GM21515 (cell line): ENCODE data around the gene C14orf180.
"Not testable (repeated sequence)": the region's sequence is repeated elsewhere in the genome, so short reads cannot be mapped to it uniquely, and the experiment has no call there.

Experiments
- ATAC-seq: cut with Tn5 transposase; IDR thresholded peaks from one replicate; pipeline ENCODE4 v1.9.1; 2021; ENCODE audit not compliant: unreplicated experiment

Gene C14orf180

DNA sequence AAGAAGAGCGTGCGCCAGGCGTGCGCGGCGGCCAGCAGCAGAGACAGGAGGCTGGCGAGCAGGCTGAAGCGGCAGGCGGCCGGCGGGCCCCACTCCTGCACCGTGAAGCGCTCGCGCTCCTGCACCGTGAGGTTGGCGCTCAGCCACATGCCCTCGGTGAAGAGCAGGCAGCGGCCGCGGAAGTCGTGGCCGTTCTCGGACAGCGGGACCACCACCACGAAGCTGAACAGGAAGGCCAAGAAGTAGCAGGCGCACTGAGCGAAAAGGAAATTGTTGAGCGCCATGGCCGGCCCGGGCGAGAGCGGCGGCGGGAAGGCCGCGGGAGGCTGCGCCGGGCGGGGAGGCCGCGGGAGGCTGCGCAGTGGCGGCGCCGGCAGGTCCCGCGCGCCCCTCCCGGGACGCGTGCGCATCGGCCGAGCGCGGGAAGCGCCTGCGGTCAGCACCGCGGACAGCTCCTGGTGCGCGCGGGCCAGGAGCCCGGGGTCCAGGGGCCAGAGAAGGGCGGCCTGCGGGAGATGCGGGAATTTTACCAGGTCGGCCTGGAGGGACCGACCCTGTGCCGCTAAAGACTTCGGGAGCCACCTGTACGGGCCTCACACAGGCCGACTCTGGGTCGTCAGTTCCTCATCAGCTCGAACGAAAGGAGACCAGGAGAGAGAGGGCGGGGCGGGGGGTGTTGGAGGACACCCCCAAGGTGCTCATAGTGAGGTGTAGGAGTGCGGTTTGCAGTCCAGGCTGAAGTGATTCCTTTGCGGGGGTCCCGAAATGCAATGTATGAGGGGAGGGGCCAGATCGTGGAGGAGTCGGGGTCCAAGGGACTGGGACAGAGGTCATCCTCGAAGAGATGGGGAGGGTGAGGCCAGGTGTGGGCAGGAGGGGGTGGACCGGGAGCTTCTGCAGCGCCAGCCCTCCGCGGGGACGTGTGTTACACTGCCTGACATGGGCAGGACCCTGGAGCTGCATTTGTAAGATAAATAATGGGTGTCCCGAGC is 25.2 kb downstream of the C14orf180 start, which contains the start of gene TMEM179:
Gene TMEM179, minus strand, starts transcription at position 315 of the 992 bp plus-strand sequence. Its CDS starts 31 bp downstream, at position 284.
- no peak for ATAC-seq

DNA sequence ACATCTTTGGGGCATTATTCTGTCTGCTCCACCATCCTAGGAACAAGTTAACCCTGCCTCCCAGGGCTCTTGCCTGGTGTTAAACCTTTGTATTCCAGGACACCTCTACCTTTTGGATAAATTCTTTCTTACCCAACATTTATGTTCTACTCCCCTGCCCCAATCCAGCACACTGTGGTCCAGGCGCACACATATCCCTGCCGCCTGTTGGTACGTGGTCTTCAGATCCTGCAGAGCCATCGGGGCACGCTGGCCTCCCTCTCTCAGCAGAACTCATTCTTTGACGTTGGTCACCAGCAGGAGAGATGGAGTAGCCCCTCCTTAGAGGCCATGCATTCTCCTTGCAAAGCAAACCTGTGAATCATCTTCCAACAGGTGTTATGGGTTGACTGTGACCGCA is 30.1 kb downstream of the C14orf180 start:
- no peak for ATAC-seq

DNA sequence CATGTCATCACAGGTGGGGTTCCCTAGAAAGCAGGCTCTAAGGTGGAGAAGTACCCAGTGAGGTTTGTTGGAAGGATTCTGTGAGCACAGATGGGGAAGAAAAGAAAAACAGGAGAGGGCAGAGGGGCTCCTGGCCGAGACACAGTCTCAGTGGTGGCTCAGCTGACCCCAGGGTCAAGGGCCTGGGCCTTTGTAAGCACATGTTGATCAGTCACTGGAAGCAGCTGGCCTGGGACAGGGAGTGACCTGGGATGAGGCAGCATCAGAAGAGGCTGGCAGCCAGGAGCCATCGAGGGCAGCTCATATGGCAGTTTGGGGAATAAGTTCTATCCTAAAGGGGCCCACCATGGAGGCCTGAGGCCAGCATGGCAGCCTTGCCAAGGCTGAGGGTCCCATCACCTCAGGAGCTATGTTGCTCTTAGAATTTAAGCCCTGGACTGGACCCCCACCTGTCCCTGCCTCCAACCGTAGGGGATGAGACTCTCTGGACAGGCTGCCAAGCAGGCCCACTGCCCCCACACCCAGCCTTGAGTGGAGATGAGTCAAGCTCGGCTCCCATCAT is 31.3 kb downstream of the C14orf180 start:
- no peak for ATAC-seq

GRCh38 chr14:104611881-104612280 is 32.3 kb downstream of the C14orf180 start:
- no peak for ATAC-seq

DNA sequence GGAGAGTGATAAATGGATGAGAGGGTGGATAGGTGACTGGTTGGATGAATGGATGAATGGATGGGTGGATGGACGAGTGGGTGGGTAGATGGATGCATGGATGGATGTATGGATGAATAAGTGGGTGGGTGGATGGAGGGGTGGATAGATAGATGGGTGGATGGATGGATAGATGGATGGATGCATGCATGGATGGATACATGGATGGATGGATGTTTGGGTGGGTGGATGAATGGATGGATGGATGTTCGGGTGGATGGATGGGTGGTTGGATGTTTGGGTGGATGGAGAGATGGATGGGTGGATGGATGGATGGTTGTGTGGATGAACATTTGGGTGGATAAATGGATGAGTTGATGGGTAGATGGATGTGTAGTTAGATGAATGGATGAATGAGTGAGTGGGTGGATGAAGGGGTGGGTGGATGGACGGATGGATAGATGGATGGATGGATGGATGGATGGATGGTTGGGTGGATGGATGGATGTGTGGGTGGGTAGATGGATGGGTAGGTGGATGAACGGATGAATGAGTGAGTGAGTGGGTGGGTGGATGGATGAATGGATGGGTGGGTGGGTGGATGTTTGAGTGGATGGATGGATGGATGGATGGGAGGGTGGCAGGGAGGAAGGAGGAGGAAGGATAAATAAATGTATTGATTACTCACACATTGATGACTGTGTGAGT is 34.7 kb downstream of the C14orf180 start:
- ATAC-seq = no peak

DNA sequence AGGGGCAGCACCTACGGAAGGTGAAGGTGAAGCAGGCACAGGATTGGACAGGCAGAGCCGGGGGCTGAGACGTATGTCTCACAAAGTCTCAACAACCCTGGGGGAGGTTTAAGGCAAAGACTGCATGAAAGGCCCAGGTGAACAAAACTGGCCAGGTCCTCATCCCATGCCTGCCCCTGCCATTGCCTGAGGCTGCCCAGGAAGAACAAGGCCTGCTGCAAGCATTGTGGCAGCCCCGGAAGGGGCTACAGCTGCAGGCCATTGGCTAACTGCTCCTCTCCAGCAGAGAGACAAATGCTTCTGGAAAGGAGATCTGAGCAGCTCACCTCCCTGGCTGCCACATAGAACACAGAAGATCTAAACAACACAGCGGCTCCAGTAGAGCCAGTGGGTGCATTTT is 45.4 kb downstream of the C14orf180 start:
- ATAC-seq = no peak

- ATAC-seq = no peak
Measured at GRCh38 chr14:104632781-104633180, 53.2 kb downstream of the C14orf180 start.

GRCh38 chr14:104633276-104634137 is 53.9 kb downstream of the C14orf180 start:
- ATAC-seq = no peak

DNA sequence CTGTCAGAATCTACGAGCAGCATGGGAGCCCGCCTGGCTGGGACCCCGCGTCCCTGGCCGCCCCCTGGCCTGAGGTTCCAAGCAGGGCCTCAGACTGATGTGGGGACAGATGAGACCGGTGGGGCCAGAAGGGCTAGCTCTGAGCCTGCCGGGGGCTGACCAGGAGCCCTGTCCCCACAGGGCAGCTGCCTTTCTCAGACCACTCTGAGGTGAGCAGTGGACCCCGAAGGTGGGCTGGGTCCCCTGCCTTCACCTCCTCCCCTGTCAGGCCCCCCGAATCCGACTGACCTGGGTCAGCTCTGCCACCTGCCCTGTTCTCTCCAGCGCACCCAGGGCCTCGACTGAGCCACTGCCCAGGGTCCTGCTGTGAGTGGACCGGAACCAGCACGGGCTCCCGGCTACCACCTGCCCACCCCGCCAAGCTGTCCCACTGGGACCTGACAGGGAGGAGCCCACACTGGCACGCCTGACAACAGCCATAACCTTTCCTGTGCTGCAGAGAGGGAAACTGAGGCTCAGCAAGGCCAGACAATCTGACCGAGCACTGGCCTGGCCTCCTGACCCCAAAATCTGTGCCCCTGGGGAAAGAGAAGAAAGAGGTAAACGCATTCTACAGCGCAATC is 54.7 kb downstream of the C14orf180 start:
- ATAC-seq = no peak

DNA sequence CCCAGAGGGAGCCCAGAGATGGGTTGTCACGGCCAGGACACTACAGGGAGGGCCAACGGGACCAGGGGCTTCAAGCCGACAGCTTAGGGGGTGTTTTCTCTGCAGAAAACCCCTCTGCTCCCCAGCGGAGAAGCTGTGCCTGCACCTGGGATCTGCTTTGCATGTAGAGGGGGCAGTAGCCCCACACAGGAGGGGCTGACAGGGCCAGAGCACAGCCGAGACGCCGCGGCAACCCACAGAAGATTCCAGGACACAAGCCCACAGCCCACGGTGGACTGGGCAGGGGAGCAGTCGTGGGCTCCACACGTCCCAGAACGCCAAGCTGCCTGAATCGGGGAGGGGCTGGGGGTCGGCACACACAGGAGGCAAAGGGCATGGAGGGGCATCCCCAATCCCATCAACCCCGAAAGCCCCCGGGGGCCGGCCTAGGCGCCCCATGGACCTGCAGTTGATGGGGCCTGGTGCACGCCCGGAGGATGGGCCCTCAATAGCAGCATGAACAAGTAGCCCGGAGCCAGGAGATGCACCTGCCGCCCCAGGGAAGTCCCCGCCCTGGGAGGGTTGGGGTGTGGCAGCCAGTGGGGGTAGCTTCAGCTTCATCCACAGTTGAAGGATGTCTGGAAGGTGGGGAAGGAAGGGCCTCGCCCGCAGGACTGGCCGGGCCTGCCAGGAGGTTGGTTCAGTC is 55.5 kb downstream of the C14orf180 start:
- no peak for ATAC-seq

GRCh38 chr14:104635717-104636116 is 56.2 kb downstream of the C14orf180 start:
- ATAC-seq = no peak

DNA sequence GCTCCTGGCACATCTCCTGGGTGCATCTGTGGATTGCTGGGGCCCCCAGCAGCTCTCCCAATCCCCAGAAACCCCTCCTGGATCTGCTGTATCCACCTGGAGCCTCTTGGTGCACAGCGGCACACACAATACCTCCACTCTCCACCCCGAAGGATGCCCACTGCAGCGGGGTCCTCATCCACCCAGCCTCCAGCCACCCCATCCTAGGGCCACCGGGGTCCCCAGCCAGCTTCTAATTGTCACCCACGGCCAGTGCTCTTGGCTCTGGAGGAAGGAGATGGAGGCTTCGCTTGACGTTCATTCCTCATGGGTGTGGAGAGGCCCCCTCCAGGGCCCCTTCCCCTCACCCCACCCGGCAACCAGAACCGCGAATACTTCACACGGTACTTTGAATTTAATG is 56.6 kb downstream of the C14orf180 start:
- ATAC-seq = no peak

GRCh38 chr14:104636846-104637545 is 57.4 kb downstream of the C14orf180 start:
- not testable (repeated sequence) for ATAC-seq

DNA sequence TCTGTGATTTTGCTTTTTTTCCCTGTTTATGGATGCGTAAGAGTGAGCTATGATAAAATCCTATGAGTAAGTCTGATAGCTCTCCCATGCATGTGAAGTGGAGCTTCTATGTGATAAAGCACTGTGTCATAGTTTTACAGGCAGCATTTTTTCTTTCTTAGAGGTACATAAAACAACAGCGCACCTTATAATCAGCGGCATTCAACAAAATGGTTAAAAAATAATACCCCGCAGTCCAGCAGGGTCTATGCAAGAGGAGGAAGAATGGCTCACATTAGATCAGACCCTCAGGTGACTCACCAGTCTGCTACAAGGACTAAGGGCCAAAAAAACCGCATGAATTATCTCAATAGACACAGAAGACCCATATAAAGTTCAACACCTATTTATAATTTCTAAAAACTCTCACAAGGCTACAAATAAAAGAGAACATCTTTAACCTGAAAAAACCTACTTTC is 58.0 kb downstream of the C14orf180 start:
- no peak for ATAC-seq

DNA sequence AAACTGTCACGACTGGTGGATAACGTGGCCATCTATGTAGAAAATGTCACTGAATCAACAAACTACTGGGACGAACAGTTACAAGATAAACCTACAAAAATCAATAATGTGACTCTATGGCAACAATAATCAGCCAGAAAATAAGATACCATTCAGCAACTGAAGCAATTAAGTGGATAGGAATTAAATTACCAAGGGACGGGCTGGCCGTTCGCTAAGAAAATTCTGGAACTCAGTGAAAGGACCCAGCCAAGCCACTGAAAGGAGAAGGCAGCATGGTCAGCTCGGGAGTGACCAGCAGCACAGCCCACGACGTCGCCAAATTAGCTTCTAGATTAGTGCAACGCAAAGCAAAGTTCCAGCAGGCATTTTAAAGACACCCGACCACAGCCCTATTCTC is 58.6 kb downstream of the C14orf180 start:
- ATAC-seq = no peak

DNA sequence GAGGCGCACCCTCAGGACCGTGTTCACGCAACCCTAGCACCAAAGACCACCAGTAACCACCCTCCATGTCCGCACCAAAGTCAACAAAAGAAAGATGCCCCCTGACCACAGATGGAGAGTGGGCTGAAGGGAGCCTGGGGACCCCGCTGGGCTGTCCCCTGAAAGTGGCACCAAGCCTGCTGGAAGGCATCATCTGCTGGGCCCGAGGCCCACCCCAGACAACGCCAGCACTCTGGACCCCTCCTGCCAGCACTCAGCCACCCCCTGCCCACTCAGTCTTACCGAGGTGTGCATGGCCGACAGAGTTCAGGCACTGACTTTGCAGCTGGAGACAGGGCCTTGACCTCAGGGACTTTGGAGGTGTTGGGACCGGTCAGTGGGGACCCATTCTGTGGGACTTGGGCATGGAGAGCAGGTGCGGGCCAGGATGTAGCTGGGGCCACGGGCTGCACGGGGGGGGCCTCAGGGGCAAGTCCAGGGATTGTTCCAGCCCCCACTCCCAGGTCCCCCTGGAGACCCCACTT is 59.4 kb downstream of the C14orf180 start:
- no peak for ATAC-seq

- ATAC-seq = no peak
Measured at GRCh38 chr14:104639471-104639870, 59.9 kb downstream of the C14orf180 start.
